CD4-positive, alpha-beta T cell treated with Interleukin-15 for 4 hours (primary cell): ENCODE data around the gene LUZP1.

Experiments
- DNase-seq: peaks from one replicate; pipeline ENCODE4 v3.0.0-alpha.2; 2020; ENCODE audit warnings: low spot score

The LUZP1 gene

GRCh38 chr1:23150742-23151141 lies 17.9 kb downstream of the LUZP1 start:
- DNase-seq = no peak

GRCh38 chr1:23150125-23150524 lies 18.5 kb downstream of the LUZP1 start:
- DNase-seq = no peak

- no peak for DNase-seq
These were observed 19.5 kb downstream of the LUZP1 start for GRCh38 chr1:23149114-23149513.

GRCh38 chr1:23148084-23148483 lies 20.6 kb downstream of the LUZP1 start:
- peak; percentile 53 for DNase-seq

- DNase-seq = no peak
These were observed 27.6 kb downstream of the LUZP1 start for GRCh38 chr1:23140940-23141596.

GRCh38 chr1:23135268-23135667 lies 33.4 kb downstream of the LUZP1 start:
- DNase-seq = no peak

- DNase-seq = no peak
These were observed 34.6 kb downstream of the LUZP1 start for GRCh38 chr1:23134055-23134454.

GRCh38 chr1:23133587-23133986 lies 35.1 kb downstream of the LUZP1 start:
- no peak for DNase-seq

- DNase-seq = no peak
These were observed 36.6 kb downstream of the LUZP1 start for GRCh38 chr1:23132033-23132432.

GRCh38 chr1:23129846-23130245 lies 38.8 kb downstream of the LUZP1 start:
- DNase-seq = no peak

GRCh38 chr1:23126801-23127200 lies 41.9 kb downstream of the LUZP1 start:
- no peak for DNase-seq

- DNase-seq = no peak
These were observed 42.5 kb downstream of the LUZP1 start for GRCh38 chr1:23126200-23126599.

- no peak for DNase-seq
These were observed 43.2 kb downstream of the LUZP1 start for GRCh38 chr1:23125489-23125888.

GRCh38 chr1:23124259-23125026 lies 44.2 kb downstream of the LUZP1 start:
- DNase-seq = no peak

GRCh38 chr1:23123528-23123927 lies 45.1 kb downstream of the LUZP1 start:
- DNase-seq = no peak

- no peak for DNase-seq
These were observed 45.9 kb downstream of the LUZP1 start for GRCh38 chr1:23122796-23123195.

- no peak for DNase-seq
These were observed 46.5 kb downstream of the LUZP1 start for GRCh38 chr1:23122023-23122748.

GRCh38 chr1:23120383-23120782 lies 48.3 kb downstream of the LUZP1 start:
- DNase-seq = no peak

GRCh38 chr1:23118957-23119792 lies 49.5 kb downstream of the LUZP1 start:
- peak; percentile 75 for DNase-seq

GRCh38 chr1:23118407-23118806 lies 50.2 kb downstream of the LUZP1 start:
- no peak for DNase-seq

- no peak for DNase-seq
These were observed 51.5 kb downstream of the LUZP1 start for GRCh38 chr1:23116921-23117699.
